Measurements from ENCODE around the gene HENMT1. TPM values are rescaled to one million over a fixed set of nuclear protein-coding genes. Genes with fewer than 3 reads are reported as not detected.
"Not testable (repeated sequence)": the region's sequence is repeated elsewhere in the genome, so short reads cannot be mapped to it uniquely, and the experiment has no call there.

Gene HENMT1
- polyA plus RNA-seq, 1 experiment: 2.2 TPM

DNA sequence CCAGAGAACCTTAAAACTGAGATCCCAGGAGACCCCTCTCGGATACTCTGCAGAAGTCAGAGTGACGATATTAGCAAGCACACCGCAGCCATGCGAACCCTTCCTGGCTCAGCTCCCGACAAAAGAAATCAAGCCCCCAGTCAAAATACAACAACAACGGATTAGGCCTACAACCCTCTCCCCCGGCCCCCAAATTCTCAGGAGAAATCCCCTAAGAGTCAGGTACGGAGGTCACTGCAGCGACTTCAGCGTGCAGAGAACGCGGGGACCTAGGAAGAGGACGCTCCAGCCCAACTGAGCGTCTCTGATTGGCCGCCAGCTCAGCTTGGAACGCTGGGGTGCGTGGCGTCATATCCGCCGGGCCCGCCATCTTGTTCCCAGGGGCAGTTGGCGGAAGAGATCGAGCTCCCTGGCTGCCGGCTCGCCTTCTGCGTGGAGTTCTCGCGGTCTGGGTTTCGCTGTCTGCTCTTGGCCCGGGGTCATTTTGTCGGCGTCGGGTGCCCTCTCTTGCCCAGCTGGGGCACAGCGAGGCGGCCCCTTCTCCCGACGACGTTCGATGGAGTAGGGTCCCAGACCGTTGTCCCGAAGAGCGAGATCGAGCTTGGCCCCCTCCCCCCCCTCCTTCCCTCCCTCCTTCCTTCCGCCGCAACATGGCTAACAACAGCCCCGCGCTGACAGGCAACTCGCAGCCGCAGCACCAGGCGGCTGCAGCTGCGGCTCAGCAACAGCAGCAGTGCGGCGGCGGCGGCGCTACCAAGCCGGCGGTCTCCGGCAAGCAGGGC is 31.2 kb upstream of the HENMT1 start, which contains the start of gene PRPF38B:
Gene PRPF38B, plus strand, starts transcription at position 369 of the 782 bp plus-strand sequence. Its CDS starts 282 bp downstream, at position 651.
- TF ChIP-seq, protein P1, sequence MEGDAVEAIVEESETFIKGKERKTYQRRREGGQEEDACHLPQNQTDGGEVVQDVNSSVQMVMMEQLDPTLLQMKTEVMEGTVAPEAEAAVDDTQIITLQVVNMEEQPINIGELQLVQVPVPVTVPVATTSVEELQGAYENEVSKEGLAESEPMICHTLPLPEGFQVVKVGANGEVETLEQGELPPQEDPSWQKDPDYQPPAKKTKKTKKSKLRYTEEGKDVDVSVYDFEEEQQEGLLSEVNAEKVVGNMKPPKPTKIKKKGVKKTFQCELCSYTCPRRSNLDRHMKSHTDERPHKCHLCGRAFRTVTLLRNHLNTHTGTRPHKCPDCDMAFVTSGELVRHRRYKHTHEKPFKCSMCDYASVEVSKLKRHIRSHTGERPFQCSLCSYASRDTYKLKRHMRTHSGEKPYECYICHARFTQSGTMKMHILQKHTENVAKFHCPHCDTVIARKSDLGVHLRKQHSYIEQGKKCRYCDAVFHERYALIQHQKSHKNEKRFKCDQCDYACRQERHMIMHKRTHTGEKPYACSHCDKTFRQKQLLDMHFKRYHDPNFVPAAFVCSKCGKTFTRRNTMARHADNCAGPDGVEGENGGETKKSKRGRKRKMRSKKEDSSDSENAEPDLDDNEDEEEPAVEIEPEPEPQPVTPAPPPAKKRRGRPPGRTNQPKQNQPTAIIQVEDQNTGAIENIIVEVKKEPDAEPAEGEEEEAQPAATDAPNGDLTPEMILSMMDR (IDR thresholded peaks at IDR 0.05; ENCODE audit: insufficient read depth, low read depth, low read length): no peak
- peak; percentile 44 for DNase-seq (ENCODE audit: low read depth)
- POLR2A ChIA-PET: interaction anchor here (0.5 to 1.0 kb wide), 3 partner anchors 20 to 204 kb away, joined by 4 to 15 read pairs (median 4); partner anchors contain the start of gene STXBP3
- H3K4me3 ChIP-seq (ENCODE audit: low read depth, low read length): peak within 1 kb of the TSS; percentile 66
- H3K27me3 ChIP-seq (ENCODE audit: control insufficient read depth, insufficient read depth, low read length): no peaks in the 10 kb centered on the region
- CTCF ChIA-PET: interaction anchor here (0.6 to 1.5 kb wide), 10 partner anchors 16 to 228 kb away, joined by 3 to 5 read pairs (median 4); partner anchors contain the start of gene EEIG2
- H3K36me3 ChIP-seq (ENCODE audit: control insufficient read depth, insufficient read depth, low read length): 0 out of 2 replicates have a peak, but pooled peaks cover 2% of the 10 kb centered on the region

DNA sequence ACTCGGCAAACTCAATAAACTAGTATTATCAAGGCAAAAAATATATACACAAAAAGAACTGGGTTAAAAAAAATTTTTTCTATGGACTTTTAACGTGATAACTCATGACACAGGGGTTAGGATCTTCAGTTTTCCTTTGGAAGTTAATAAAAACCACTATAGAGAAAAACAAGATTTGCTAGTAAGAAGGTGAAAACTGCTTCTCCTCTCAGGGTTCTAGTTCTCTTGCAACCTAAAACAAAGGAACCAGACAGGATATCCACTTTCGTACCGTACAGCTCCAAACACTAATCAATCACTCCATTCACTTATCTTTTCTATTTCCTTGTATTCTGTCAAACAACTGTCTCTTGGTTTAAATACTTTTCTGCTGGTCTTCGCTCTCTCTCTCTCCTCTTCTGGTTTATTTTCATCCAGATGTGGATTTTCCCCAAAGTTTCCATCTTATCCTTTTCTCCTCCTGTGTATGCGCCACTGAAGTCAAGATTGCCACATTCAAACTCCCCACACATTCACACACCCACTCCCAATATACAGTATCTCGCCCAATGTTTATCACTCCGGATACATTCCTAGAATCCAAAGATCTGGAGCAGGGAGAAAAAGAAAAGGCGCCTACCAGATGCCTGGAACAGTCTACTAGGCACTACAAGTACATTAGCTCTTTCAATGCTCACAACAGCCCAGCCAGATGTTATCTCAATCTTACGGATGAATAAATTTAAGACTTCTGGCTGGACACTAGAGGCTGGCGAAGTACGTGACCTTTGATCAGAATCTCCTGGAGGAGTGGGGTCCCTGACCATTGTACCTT is 30.4 kb upstream of the HENMT1 start:
- Histone ChIP-seq H3K4me3 (ENCODE audit: low read depth, low read length) (peak overlapping the region; percentile 66), H3K27me3 (ENCODE audit: control insufficient read depth, insufficient read depth, low read length) (no peaks in the 10 kb centered on the region), H3K36me3 (ENCODE audit: control insufficient read depth, insufficient read depth, low read length) (no peaks in the 10 kb centered on the region)
- CTCF ChIA-PET: interaction anchor here (0.6 to 1.5 kb wide), 8 partner anchors 17 to 229 kb away, joined by 3 to 5 read pairs (median 4); partner anchors contain the start of gene EEIG2
- no peak for DNase-seq (ENCODE audit: low read depth)
- POLR2A ChIA-PET: no interaction called here
- TF ChIP-seq, protein P1 (IDR thresholded peaks at IDR 0.05; ENCODE audit: insufficient read depth, low read depth, low read length): no peak

GRCh38 chr1:108686614-108687313 is 25.9 kb upstream of the HENMT1 start:
- no peak for DNase-seq (ENCODE audit: low read depth)
- Histone ChIP-seq H3K36me3 (ENCODE audit: control insufficient read depth, insufficient read depth, low read length) (no peaks in the 10 kb centered on the region), H3K27me3 (ENCODE audit: control insufficient read depth, insufficient read depth, low read length) (0 out of 2 replicates have a peak, but pooled peaks cover 1% of the 10 kb centered on the region), H3K4me3 (ENCODE audit: low read depth, low read length) (no peak overlapping the region)
- TF ChIP-seq, protein P1 (IDR thresholded peaks at IDR 0.05; ENCODE audit: insufficient read depth, low read depth, low read length): no peak
- ChIA-PET CTCF (interaction anchor here (0.6 kb wide), 2 partner anchors 222 to 538 kb away, joined by 3 read pairs; no protein-coding TSS in a partner anchor), POLR2A (no interaction called here)

DNA sequence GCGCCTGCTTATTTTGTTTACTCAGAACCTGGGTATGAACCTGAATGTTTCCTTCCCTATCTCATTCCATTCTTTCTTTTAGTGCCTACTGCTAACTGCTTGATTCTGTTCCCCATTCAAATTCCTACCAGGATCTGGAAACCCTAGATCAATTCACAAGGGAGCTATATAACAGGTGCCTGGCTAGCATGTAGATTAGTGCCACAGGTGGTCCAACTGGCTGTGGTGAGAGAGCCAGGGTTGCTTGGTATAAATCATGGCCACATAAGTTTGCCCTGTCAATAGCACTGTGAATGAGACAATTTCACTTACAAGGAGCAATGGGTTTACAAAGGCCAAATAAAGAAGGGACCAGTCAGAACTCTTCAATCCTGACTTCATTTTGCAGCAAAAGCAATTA is 24.6 kb upstream of the HENMT1 start:
- H3K4me3 ChIP-seq (ENCODE audit: low read depth, low read length): no peak overlapping the region
- CTCF ChIA-PET: no interaction called here
- TF ChIP-seq, protein P1 (IDR thresholded peaks at IDR 0.05; ENCODE audit: insufficient read depth, low read depth, low read length): no peak
- H3K27me3 ChIP-seq (ENCODE audit: control insufficient read depth, insufficient read depth, low read length): 0 out of 2 replicates have a peak, but pooled peaks cover 1% of the 10 kb centered on the region
- POLR2A ChIA-PET: no interaction called here
- DNase-seq (ENCODE audit: low read depth): no peak
- H3K36me3 ChIP-seq (ENCODE audit: control insufficient read depth, insufficient read depth, low read length): no peaks in the 10 kb centered on the region

DNA sequence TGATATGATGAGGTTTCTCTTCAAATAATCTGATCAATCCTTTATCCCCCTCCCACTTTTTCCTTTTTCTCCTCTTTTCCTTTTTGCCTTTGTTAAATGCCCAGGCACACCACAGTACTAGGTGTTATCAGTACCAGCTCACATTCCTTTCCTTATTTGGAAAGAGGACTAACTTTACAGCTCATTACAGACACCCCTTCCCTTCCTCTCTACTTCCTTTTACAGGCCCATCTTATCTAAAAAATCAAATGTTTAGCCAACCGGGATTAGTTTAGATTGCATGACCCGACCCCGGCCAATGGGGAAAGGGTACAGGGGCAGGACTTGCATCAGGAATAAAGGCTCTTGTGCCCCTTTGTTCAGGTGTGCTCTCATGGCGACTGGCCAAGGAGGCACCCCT is 20.8 kb upstream of the HENMT1 start:
- POLR2A ChIA-PET; H3K27me3 ChIP-seq (ENCODE audit: control insufficient read depth, insufficient read depth, low read length); H3K36me3 ChIP-seq (ENCODE audit: control insufficient read depth, insufficient read depth, low read length); H3K4me3 ChIP-seq (ENCODE audit: low read depth, low read length); DNase-seq (ENCODE audit: low read depth): not testable (repeated sequence)
- CTCF ChIA-PET: interaction anchor here (1.3 kb wide), 1 partner anchor 38 kb away, joined by 3 read pairs; no protein-coding TSS in a partner anchor

Measured in BJ (cell line).